HG02973 (cell line): ENCODE data around the gene SNORC.

ENCODE experiments used
- ATAC-seq: cut with Tn5 transposase; IDR thresholded peaks from one replicate; pipeline ENCODE4 v1.9.1; 2021; ENCODE audit warnings: moderate library complexity; ENCODE audit not compliant: unreplicated experiment

SNORC gene

GRCh38 chr2:232882085-232882484 lies 12.0 kb downstream of the SNORC start:
- no peak for ATAC-seq

- no peak for ATAC-seq
These were observed 12.5 kb downstream of the SNORC start for GRCh38 chr2:232882505-232883115.

DNA sequence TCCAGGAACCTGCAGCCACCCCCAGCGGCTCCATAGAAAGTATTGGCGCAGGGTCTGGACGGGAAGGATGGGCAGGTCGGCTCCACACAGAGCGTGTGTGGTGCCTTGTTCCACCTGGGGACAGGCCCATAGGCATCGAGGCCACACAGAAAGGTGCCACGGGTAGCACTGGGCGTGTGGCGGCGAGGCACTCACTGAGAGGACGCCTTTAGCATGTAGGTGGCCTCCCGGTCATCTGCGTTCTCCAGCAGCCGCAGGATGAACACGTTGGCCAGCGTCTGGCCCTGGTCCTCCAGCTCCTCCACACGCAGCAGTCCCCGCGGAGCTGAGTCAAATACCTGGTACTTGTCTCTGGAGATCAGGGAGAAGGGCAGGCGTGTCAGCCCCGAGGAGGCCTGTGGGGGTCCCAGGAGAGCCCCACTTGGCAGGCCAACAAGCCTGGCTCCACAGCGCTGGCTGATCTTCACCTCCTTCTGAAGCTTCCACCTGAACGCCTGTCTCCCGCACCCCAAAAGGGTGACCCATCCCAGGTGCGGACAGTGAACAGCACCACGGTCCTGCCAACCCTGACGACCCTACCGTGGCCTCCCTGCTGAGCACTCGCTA lies 13.2 kb downstream of the SNORC start:
- no peak for ATAC-seq

DNA sequence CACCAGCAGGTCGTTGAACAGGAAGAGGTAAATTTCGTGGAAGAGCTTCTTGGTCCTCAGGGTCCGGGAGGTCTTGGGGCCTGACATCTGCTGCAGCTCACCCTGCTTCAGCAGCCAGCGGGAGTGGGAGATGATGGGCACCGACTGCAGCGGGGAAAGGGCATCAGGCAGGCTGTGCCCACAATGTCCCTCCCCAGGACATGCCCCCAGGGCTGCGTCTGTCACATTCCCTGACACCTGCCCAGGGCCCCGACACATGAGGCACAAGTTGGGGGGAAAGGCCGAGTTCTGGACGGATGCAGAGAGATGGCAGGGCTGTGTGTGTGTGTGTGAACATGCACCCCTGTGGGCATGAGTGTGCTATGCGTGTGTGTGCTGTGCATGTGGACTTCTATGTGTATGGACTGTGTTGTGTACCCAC lies 13.9 kb downstream of the SNORC start:
- no peak for ATAC-seq

GRCh38 chr2:232884549-232885263 lies 14.6 kb downstream of the SNORC start:
- ATAC-seq: no peak

GRCh38 chr2:232885264-232885961 lies 15.3 kb downstream of the SNORC start:
- ATAC-seq: no peak

GRCh38 chr2:232886176-232886575 lies 16.1 kb downstream of the SNORC start:
- ATAC-seq: no peak

GRCh38 chr2:232886632-232887031 lies 16.6 kb downstream of the SNORC start:
- ATAC-seq: no peak

- no peak for ATAC-seq
These were observed 17.2 kb downstream of the SNORC start for GRCh38 chr2:232887171-232887850.

DNA sequence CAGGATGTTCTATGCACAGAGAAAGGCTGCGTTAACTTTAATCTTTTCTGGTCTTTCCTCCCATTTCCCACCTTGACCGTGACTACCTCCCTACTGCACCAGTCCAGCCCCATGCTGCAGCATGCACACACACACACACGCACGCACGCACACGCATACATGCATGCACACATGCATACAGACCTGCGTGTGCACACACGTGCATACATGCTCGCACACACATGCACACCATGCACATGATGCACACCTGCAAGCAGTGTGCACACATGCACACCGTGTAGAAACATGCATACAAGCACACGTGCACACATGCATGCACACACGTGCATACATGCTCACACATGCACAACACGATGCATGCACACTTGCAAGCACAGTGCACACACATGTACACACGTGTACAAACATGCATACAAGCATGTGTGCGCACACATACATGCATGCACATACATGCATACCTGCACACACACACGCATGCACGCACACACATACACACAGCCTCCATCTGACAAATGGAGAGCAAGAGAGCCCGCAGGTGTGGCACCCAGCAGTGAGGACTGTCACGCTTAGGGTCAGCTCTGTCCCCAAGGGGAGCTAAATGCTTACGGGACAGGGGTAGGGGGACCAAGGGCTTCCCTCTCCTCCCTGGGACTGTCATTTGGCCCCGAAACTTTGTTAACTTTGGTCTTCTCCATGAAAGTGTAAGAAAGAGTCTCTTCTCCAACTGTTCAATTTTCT lies 18.2 kb downstream of the SNORC start:
- ATAC-seq: no peak

DNA sequence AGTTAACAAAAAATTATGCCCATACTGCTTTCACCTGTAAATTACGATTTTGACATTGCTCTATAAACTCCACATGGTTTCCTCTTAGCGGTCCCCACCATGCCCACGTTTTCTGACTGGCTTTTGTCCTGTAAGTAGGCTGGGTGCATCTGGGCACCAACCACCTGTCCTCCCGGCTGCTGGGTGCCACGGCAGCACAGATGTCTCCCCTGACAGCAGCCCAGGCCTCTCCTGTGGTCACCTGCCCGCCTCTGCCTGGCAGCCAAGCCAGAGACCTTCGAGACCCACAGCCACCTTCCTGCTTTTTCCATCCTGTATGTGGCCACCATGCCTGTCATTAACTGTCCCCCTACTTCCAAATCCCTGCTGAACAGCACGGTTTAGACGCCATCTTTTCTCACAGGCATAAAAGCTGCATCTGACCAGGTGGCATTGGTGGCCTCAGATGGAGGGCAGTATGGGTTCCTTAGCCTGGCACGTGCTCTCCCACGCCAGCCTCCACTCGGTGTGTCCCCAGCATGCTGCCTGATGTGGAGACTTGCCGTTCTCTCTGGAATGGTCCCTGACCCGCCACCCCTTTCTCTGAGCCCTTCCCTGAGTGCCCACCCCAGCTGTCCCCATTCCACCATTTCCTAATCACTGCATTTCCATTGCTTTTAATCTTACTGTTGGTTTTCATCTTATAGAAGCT lies 18.9 kb downstream of the SNORC start:
- no peak for ATAC-seq

DNA sequence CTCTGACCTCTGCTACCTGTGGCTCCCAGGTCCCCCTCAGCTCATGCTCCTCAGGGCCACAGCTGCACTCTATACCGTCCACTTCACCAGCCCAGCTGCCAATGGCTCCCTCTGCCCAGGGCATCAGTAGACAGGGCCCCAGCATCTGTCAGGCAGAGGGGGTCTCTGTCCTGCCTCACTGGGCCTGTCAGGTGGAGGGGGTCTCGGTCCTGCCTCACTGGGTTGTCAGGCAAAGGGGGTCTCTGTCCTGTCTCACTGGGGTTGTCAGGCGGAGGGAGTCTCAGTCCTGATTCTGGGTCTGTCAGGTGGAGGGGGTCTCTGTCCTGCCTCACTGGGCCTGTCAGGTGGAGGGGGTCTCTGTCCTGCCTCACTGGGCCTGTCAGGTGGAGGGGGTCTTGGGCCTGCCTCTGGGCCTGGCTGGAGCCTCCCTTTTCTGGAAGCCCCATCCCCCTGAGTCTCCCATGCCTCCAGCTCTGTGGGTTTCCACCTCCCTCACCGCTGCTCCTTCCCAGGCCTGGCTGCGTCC lies 19.9 kb downstream of the SNORC start:
- no peak for ATAC-seq

- ATAC-seq: no peak
These were observed 20.5 kb downstream of the SNORC start for GRCh38 chr2:232890536-232890895.

GRCh38 chr2:232890896-232891601 lies 21.0 kb downstream of the SNORC start:
- ATAC-seq: no peak

DNA sequence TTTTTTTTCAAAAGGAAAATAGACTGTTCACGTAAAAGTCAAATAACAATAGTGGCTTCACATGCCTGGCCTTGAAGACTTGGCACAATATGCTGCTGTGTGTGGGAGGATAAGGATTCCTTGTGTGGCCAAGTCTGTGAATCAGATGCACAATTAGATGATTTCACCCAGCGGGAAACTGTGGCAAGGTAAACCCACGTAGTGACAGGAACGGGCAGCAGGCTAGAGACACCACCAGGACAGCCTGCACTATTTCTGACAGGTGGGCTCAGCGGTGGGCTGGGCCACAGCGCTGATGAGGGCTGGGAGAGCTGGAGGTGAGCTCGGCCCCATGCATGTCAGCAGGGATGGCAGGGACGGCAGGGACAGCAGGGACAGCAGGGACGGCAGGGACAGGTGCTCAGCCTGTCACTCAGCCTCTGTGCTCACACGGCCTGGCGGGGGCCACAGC lies 21.6 kb downstream of the SNORC start:
- no peak for ATAC-seq

GRCh38 chr2:232892221-232892620 lies 22.2 kb downstream of the SNORC start:
- no peak for ATAC-seq

- no peak for ATAC-seq
These were observed 22.8 kb downstream of the SNORC start for GRCh38 chr2:232892843-232893242.

GRCh38 chr2:232893834-232894233 lies 23.8 kb downstream of the SNORC start:
- ATAC-seq: no peak

- no peak for ATAC-seq
These were observed 24.2 kb downstream of the SNORC start for GRCh38 chr2:232894251-232894650.
